Activated naive CD4-positive, alpha-beta T cell treated with anti-CD3 and anti-CD28 coated beads, Interleukin-2, amount 10 ng/mL, durations not matched to agents 7 days and 5 days (primary cell): ENCODE measurements around the gene UNC5B.
A peak's percentile ranks its signal among the peaks of the same experiment; 100 is the strongest.

Source experiments
- CTCF ChIA-PET: fragments of 350-600 bp; sonication (Branson Sonifier 250); formaldehyde crosslinking; loops from one replicate; lab custom pipeline; 2021; ENCODE audit warnings: antibody characterized with exemption; lab: Charles Lee
- DNase-seq: peaks from one replicate; pipeline ENCODE4 v3.0.0-alpha.2; 2020
- H3K27ac Mint-ChIP-seq: one replicate; pipeline ENCODE4 v1.8.0; 2021; ENCODE audit warnings: mild to moderate bottlenecking, moderate library complexity, mixed read lengths
- H3K27me3 Mint-ChIP-seq: one replicate; pipeline ENCODE4 v1.8.0; 2021; ENCODE audit warnings: mild to moderate bottlenecking, mixed read lengths
- H3K36me3 Mint-ChIP-seq: one replicate; pipeline ENCODE4 v1.8.0; 2021; ENCODE audit warnings: mixed read lengths
- H3K4me1 Mint-ChIP-seq: one replicate; pipeline ENCODE4 v1.8.0; 2021; ENCODE audit warnings: mixed read lengths
- H3K4me3 Mint-ChIP-seq: one replicate; pipeline ENCODE4 v1.8.0; 2021; ENCODE audit warnings: mild to moderate bottlenecking, moderate library complexity, mixed read lengths
- H3K9me3 Mint-ChIP-seq: one replicate; pipeline ENCODE4 v1.8.0; 2021; ENCODE audit warnings: mixed read lengths

The UNC5B gene

DNA sequence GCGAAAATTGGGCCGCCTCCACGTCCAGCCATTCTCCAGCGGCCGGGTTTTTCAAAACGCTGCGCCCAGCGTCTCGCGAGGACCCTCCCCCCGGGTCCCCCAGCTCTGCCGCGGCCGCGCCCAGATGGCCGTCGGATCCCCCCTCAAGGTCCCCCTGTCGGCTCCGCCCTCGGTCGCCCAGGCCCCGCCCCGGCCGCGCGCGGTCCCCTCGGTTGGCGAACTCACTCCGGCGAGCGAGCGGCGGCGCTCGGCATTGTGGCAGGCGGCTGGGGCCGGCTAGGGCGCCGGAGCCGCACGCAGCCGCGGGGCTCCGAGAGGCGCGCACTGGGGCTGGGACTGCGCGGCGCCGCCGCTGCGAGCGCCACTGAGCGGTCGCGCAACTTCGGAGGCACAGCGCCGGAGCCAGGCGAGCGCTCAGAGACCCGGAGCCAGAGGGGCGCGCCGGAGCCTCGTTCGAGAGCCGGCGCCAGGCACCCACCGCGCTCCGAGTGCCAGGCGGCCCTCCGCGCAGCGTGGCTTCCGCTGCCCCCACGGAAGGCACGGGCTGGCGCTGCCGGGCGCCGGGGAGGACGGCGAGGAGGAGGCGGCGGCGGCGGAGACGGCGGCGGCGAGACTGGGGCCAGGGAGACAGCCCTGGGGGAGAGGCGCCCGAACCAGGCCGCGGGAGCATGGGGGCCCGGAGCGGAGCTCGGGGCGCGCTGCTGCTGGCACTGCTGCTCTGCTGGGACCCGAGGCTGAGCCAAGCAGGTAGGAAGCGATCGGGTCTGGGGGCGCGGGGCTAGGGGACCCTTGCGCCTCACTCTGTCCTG, at the start of gene UNC5B:
TSS of gene UNC5B (plus strand) at position 253 of the 809 bp plus-strand sequence. CDS start at position 669, 416 bp downstream.
- peak; percentile 65 for DNase-seq
- Mint-ChIP-seq H3K9me3 (no peaks in the 10 kb centered on the region), H3K27ac (no peak within 1 kb of the TSS), H3K36me3 (no peaks in the 10 kb centered on the region), H3K4me3 (peak within 1 kb of the TSS; percentile 54), H3K27me3 (peaks cover 97% of the 10 kb centered on the region), H3K4me1 (peaks cover 8% of the 10 kb centered on the region)
- CTCF ChIA-PET = interaction anchor here (1.2 kb wide), 1 partner anchor 287 kb away, joined by 4 read pairs; no protein-coding TSS in a partner anchor

DNA sequence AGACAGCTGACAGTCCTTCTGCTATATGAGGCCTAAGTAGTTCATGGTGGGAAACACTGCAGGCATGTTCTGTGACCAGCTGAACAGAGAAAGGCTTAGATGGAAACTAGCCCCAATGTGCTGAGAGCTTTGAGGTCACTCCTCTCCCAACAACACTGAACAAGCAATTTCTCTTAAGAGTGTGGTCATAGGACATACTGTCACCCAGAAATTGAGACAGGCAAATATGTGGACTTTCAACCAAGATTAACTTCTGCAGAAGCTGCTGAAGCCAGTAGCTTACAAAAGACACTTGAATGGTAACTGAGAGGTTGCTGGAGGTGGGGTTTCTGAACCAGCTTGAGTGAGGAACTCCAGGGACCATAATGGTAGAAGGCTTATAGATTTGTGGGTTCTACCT, 38.9 kb upstream of the UNC5B start:
- Mint-ChIP-seq H3K9me3 (no peaks in the 10 kb centered on the region), H3K36me3 (no peaks in the 10 kb centered on the region), H3K27ac (no peak overlapping the region), H3K4me1 (no peaks in the 10 kb centered on the region), H3K27me3 (peaks cover 12% of the 10 kb centered on the region), H3K4me3 (no peak overlapping the region)
- no peak for DNase-seq
- CTCF ChIA-PET = no interaction called here

DNA sequence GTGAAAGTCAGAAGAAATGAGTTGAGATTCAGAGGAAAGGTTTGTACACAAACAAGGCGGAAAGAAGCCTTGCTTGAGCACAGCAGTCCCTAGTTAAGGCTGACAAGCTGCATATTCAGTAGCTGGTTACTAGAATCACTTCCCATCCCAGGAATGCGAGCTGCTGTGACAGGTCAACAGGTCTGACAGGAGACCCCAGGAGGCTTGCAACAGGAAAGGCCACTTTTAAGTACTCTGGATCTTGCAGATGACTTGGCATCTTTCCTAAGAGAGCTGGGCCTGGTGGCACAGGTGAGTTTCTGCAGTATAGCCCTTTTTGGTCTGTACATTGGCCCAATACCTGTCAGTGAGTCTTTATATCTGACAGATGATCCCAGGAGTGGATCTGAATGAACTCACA, 35.7 kb upstream of the UNC5B start:
- Mint-ChIP-seq H3K27ac (no peak overlapping the region), H3K4me3 (no peak overlapping the region), H3K4me1 (no peaks in the 10 kb centered on the region), H3K27me3 (no peaks in the 10 kb centered on the region), H3K36me3 (no peaks in the 10 kb centered on the region), H3K9me3 (no peaks in the 10 kb centered on the region)
- CTCF ChIA-PET = no interaction called here
- no peak for DNase-seq

DNA sequence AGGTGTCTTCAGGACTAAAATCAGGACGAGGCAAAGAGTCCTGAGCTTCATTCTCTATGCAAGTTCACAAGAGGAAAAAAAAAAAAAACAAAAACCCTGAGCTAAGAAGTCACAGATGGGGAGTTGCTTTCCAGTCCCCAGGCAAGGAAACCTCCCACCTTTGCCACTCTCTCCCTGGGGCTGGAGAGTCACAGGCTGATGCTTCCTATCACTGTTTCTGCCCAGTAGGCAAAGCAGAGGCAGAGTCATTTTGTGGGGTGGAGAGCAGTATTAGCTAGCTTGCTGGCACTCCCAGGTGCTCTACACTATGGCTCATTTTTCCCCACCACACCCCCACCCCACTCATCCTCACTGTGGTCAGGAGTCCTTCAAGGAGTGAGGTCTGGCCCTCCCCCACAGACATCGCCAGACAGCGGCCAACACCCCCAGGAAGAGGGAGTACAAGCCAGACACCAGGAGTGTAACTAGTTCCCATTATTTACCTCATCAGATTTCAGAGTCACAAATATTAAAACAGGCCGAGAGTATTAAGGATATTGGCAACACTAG, 34.6 kb upstream of the UNC5B start:
- Mint-ChIP-seq H3K4me3 (no peak overlapping the region), H3K36me3 (no peaks in the 10 kb centered on the region), H3K9me3 (no peaks in the 10 kb centered on the region), H3K27me3 (no peaks in the 10 kb centered on the region), H3K4me1 (no peaks in the 10 kb centered on the region), H3K27ac (no peak overlapping the region)
- CTCF ChIA-PET = no interaction called here
- no peak for DNase-seq

DNA sequence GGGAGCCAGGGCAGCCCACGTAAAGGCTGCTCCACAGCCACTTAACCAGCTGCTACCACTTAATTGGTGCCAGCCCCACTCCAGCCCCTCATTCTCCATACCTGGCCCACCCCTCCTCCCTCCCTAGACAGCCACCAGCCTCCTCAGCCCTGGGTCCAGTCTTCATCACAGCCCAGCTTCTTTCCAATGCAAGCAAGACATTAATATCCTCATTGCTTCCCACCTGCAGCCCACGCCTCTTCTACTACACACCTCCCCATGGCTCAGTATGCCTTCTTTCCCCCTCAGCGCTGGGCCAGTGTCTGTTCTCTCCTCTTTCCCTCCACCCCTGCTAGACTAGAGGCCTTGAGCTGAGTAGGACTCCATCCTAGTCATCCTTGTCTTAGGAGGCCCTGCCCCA, 33.5 kb upstream of the UNC5B start:
- Mint-ChIP-seq H3K9me3 (no peaks in the 10 kb centered on the region), H3K4me3 (no peak overlapping the region), H3K4me1 (no peaks in the 10 kb centered on the region), H3K27ac (no peak overlapping the region), H3K36me3 (no peaks in the 10 kb centered on the region), H3K27me3 (no peaks in the 10 kb centered on the region)
- DNase-seq = no peak
- CTCF ChIA-PET = no interaction called here

DNA sequence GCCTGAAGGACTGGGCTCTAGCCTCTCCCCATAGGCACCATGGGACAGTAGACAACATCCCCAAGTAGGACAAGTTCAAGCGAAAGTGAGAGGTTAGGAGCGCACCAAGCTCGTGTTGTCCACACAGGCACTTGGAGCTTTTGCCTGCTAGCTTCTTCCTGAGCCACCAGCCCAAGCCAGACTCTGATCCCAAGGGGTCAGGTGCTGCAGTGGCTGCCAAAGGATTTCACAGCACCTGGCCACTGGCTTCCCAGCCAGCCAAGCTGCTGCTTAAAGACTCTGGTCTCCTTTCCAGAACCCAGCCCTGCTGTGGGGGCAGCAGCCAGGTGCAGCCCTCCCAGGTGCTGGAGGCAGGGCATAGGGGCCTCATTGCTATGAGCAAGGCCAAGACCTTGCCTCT, 33.0 kb upstream of the UNC5B start:
- no peak overlapping the region for H3K27ac Mint-ChIP-seq
- CTCF ChIA-PET = no interaction called here
- H3K4me3 Mint-ChIP-seq = no peak overlapping the region
- no peak for DNase-seq
- no peaks in the 10 kb centered on the region for H3K4me1 Mint-ChIP-seq
- H3K27me3 Mint-ChIP-seq = no peaks in the 10 kb centered on the region
- H3K9me3 Mint-ChIP-seq = no peaks in the 10 kb centered on the region
- no peaks in the 10 kb centered on the region for H3K36me3 Mint-ChIP-seq

DNA sequence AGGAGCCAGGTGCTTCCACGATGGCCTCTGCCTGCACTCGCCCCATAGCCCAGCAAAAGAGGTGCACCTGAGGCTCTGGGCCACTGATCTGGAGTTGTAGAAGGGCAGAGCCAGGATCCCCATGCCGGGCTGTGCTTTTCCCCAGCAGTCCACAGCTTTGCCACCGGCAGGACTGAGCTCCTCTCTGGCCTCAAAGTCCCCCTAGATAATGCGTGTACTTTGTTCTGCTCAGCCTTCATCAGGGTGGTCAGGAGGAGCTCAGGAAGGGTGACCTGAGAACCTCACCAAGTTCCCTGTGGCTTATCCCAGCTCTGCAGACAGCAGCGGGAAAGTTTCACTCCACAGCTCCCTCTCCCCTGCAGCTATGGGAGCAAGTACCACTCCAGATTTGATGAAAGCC, 27.9 kb upstream of the UNC5B start:
- no peaks in the 10 kb centered on the region for H3K9me3 Mint-ChIP-seq
- H3K27ac Mint-ChIP-seq = no peak overlapping the region
- DNase-seq = no peak
- CTCF ChIA-PET = no interaction called here
- H3K4me3 Mint-ChIP-seq = no peak overlapping the region
- peaks cover 11% of the 10 kb centered on the region for H3K27me3 Mint-ChIP-seq
- no peaks in the 10 kb centered on the region for H3K4me1 Mint-ChIP-seq
- no peaks in the 10 kb centered on the region for H3K36me3 Mint-ChIP-seq

DNA sequence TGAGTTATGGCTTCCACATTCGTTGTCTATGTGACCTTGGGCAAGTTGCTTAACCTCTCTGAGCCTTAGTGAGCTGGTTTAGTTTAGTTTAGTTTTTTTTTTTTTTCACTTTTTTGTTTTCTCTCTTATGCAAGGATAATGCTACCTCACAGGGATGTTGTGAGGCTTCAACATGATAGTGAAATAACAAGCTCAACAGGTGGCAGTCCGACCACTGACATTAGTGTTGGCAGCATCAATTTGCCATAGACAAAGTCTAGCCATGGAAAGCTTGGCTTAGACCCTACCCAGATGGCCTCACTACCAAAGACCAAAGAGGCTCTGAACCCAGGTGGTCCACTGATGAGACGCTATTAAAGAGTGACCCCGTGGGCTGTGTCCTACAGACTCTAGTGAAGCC, 27.2 kb upstream of the UNC5B start:
- peaks cover 11% of the 10 kb centered on the region for H3K27me3 Mint-ChIP-seq
- H3K4me1 Mint-ChIP-seq = no peaks in the 10 kb centered on the region
- no peaks in the 10 kb centered on the region for H3K9me3 Mint-ChIP-seq
- H3K27ac Mint-ChIP-seq = no peak overlapping the region
- no peaks in the 10 kb centered on the region for H3K36me3 Mint-ChIP-seq
- CTCF ChIA-PET = no interaction called here
- no peak overlapping the region for H3K4me3 Mint-ChIP-seq
- no peak for DNase-seq

DNA sequence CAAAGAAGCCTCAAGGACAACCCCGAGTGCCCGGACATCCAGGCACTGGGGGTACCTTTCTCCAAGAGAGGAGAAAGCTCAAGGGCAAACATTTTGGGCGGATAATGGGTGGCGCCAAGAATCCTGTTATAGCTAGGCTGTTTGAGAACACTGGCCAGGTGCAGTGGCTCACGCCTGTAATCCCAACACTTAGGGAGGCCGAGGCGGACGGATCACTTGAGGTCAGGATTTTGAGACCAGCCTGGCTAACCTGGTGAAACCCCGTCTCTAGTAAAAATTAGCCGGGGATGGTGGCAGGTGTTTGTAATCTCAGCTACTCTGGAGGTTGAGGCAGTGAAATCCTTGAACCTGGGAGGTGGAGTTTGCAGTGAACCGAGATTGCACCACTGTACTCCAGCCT, 25.2 kb upstream of the UNC5B start:
- no peaks in the 10 kb centered on the region for H3K4me1 Mint-ChIP-seq
- H3K4me3 Mint-ChIP-seq = no peak overlapping the region
- H3K27me3 Mint-ChIP-seq = peaks cover 26% of the 10 kb centered on the region
- no peak overlapping the region for H3K27ac Mint-ChIP-seq
- DNase-seq = no peak
- CTCF ChIA-PET = no interaction called here
- H3K9me3 Mint-ChIP-seq = no peaks in the 10 kb centered on the region
- no peaks in the 10 kb centered on the region for H3K36me3 Mint-ChIP-seq

DNA sequence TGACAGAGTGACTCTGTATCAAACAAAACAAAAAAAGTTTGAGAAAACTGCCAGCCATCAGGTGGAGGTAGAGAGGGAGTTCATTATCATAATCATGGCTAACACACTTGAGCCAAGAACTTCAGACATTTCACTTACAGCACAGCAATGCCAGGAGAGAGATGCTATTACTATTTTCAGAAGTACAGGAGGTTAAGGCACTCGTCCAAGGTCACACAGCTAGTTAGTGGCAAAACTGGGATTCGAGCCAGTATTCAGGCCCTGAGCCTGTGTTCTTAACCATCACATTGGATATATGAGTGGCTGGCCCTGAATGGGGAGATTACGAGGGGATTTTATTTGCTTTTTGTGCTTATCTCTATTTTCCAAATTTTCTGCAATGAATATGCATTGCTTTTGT, 24.8 kb upstream of the UNC5B start:
- Mint-ChIP-seq H3K27ac (no peak overlapping the region), H3K27me3 (peaks cover 26% of the 10 kb centered on the region), H3K4me3 (no peak overlapping the region), H3K36me3 (no peaks in the 10 kb centered on the region), H3K4me1 (no peaks in the 10 kb centered on the region), H3K9me3 (no peaks in the 10 kb centered on the region)
- no peak for DNase-seq
- CTCF ChIA-PET = no interaction called here

DNA sequence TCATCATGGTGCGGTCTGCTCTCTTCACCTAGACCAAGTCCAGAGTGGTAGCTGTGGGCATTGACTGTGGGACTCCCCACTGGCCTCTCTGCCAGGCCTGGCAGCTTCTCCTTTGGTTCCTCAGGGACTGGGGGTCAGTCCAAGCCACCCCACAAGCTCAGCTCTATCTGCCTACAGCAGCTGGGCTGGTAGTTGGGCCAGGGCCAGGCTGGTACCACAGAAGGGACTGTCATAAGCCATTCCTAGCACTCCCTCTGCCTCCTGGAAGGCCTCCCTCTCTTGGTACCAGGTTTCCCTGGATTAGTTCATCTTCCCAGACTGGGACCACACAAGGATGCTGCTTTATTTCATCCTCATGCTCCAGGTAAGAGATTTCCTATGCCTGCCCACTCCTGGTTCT, 24.2 kb upstream of the UNC5B start:
- H3K27me3 Mint-ChIP-seq = peaks cover 26% of the 10 kb centered on the region
- H3K27ac Mint-ChIP-seq = no peak overlapping the region
- H3K36me3 Mint-ChIP-seq = no peaks in the 10 kb centered on the region
- DNase-seq = no peak
- H3K4me3 Mint-ChIP-seq = no peak overlapping the region
- no peaks in the 10 kb centered on the region for H3K4me1 Mint-ChIP-seq
- CTCF ChIA-PET = no interaction called here
- H3K9me3 Mint-ChIP-seq = no peaks in the 10 kb centered on the region

DNA sequence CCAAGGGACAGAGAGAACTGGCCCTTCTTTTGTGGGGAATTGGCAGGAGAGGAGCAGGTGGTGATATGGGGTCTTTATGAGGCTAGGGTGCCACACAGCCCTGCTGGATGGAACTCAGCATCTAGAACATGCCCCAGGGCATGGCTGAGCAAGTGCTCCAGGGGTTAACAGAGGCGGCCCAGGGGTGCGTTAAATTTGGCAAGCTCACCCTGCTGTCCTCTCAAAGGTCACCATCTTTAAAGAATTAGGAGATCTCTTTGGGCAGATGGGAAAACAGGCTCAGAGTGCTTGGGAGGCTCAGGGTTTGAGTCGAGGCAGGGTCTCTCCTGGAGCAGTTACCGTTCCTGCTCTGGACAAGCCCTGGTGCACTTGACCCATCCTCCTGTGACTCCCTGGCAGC, 21.4 kb upstream of the UNC5B start:
- Mint-ChIP-seq H3K9me3 (no peaks in the 10 kb centered on the region), H3K4me3 (no peak overlapping the region), H3K27ac (no peak overlapping the region), H3K27me3 (peaks cover 33% of the 10 kb centered on the region), H3K4me1 (no peaks in the 10 kb centered on the region), H3K36me3 (no peaks in the 10 kb centered on the region)
- CTCF ChIA-PET = no interaction called here
- DNase-seq = no peak

DNA sequence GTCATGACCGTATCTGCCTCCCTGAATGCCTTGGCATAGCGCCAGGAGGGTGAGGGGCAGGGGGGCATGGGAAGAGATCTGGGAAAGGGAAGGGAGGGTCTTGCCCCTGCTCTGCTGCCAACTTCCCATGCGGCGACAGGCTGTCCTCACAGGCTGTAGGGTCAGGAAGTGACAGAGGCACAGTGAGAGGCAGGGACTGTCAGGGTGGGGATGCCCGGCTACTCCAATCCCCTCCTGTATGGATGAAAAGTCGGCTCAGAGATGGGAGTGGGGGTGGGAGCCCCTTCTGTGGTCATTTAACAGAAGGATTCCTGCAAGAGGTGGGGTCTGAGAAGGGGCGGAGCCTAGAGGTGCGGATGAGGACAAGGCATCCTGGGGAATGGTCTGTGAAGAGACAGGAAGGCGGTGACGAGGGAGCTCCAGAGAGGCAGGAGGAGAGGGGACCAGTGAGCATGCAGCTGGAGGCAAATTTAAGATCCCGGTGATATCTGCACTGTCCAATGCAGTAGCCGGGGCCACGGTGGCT, 20.8 kb upstream of the UNC5B start:
- DNase-seq = no peak
- H3K36me3 Mint-ChIP-seq = no peaks in the 10 kb centered on the region
- no peaks in the 10 kb centered on the region for H3K4me1 Mint-ChIP-seq

DNA sequence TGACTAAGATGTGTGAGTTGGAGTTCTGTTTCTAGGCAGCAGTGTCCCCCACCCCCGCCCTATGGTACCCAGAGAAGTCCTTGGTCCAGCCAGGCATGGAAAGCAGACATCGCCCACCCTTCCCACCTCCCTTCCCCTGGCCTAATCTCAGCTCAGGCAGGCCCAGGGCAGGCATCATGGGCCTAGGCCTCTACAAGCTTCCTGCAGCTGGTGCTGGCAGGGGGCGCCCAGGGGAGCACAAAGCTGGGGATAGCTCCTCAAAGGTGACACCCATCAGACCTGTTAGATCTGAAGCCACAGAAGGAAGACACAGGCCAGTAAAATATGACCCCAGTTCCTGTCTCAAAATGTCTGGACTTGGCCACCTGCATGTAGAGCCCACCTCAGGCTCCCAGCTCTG, 18.9 kb upstream of the UNC5B start:
- Mint-ChIP-seq H3K9me3 (peaks cover 7% of the 10 kb centered on the region), H3K4me1 (no peaks in the 10 kb centered on the region), H3K27ac (no peak overlapping the region), H3K36me3 (no peaks in the 10 kb centered on the region), H3K4me3 (no peak overlapping the region), H3K27me3 (peaks cover 29% of the 10 kb centered on the region)
- CTCF ChIA-PET = interaction anchor here (0.9 kb wide), 1 partner anchor 14 kb away, joined by 3 read pairs; no protein-coding TSS in a partner anchor
- no peak for DNase-seq

More for the DNA sequence above, 20.8 kb upstream of the UNC5B start:
- CTCF ChIA-PET = no interaction called here
- Mint-ChIP-seq H3K27ac (no peak overlapping the region), H3K27me3 (peaks cover 36% of the 10 kb centered on the region), H3K4me3 (no peak overlapping the region), H3K9me3 (no peaks in the 10 kb centered on the region)

DNA sequence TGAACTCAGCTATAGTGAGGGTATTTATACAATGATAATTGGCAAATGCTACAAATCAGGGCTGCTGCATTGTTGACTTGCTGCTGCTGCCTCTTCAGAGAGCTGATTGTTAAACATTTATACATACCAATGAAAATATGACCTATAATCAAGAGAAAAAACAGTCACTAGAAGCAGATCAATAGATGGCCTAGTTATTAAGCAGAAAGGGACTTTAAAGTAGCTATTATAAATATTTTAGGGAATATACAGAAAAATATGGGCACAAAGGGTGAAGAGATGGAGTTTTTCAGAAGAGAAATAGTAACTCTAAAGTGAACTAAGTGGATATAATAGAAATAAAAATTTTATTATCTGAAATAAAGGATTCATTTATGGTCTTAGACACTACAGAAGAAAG, 14.4 kb upstream of the UNC5B start:
- Mint-ChIP-seq H3K9me3 (peaks cover 8% of the 10 kb centered on the region), H3K27ac (no peak overlapping the region), H3K36me3 (no peaks in the 10 kb centered on the region), H3K4me3 (no peak overlapping the region), H3K27me3 (peaks cover 18% of the 10 kb centered on the region), H3K4me1 (no peaks in the 10 kb centered on the region)
- DNase-seq = no peak
- CTCF ChIA-PET = no interaction called here
